IMR-90 (cell line): ENCODE results near the gene LPO. TPM values are rescaled to one million over a fixed set of nuclear protein-coding genes. Genes with fewer than 3 reads are reported as not detected.

Experiments used
- ATAC-seq: fragments of 200-7000 bp; cut with Tn5 transposase; 2 replicates; pipeline ENCODE4 v1.9.1; 2020; ENCODE audit warnings: low read depth, mild to moderate bottlenecking, moderate library complexity
- BruUV-seq: library from RNA; stranded (reverse); fragments of 400-500 nt; replicated peaks from 2 replicates; lab custom pipeline; 2021; lab: Mats Ljungman, UMichigan
- CTCF ChIA-PET: fragments of 300-600 bp; formaldehyde crosslinking; extraction: SDS; loops from one replicate; lab custom pipeline; 2021; ENCODE audit warnings: antibody characterized with exemption; lab: Yijun Ruan, JAX
- POLR2A ChIA-PET: fragments of 300-600 bp; sonication (Branson Sonifier 250); formaldehyde crosslinking; loops from one replicate; lab custom pipeline; 2022; ENCODE audit warnings: antibody characterized with exemption; ENCODE audit not compliant: unreplicated experiment; lab: Charles Lee
- DNase-seq: peaks from one replicate; pipeline ENCODE4 v3.0.0; 2013
- H2AFZ ChIP-seq: replicated peaks from 2 replicates; pipeline ENCODE3; 2013; ENCODE audit warnings: low read length, mild to moderate bottlenecking; ENCODE audit not compliant: poor library complexity
- H2AK5ac ChIP-seq: 2 replicates; pipeline ENCODE4 v1.6.1; 2013; ENCODE audit warnings: low read depth, low read length, inconsistent platforms
- H2AK9ac ChIP-seq: replicated peaks from 2 replicates; pipeline ENCODE3; 2013; ENCODE audit warnings: mild to moderate bottlenecking, low read depth, low read length, moderate library complexity; ENCODE audit not compliant: poor library complexity
- H2BK120ac ChIP-seq: 2 replicates; pipeline ENCODE4 v1.6.1; 2013; ENCODE audit warnings: low read depth, low read length, inconsistent platforms
- H2BK15ac ChIP-seq: 3 replicates; pipeline ENCODE4 v1.6.1; 2013; ENCODE audit warnings: low read depth, low read length, inconsistent platforms
- H2BK20ac ChIP-seq: 2 replicates; pipeline ENCODE4 v1.6.1; 2013; ENCODE audit warnings: low read depth, mild to moderate bottlenecking, inconsistent platforms, low read length, moderate library complexity
- H2BK5ac ChIP-seq: 2 replicates; pipeline ENCODE4 v1.6.1; 2013; ENCODE audit warnings: mild to moderate bottlenecking, low read depth, low read length, inconsistent platforms; ENCODE audit not compliant: poor library complexity, severe bottlenecking
- H3K14ac ChIP-seq: replicated peaks from 2 replicates; pipeline ENCODE4 v1.6.1; 2013; ENCODE audit warnings: low read depth, low read length, inconsistent platforms
- H3K18ac ChIP-seq: 2 replicates; pipeline ENCODE4 v1.6.1; 2013; ENCODE audit warnings: low read depth, low read length, control low read depth
- H3K23ac ChIP-seq: 2 replicates; pipeline ENCODE4 v1.6.1; 2013; ENCODE audit warnings: low read depth, low read length, inconsistent platforms
- H3K27ac ChIP-seq: 2 replicates; pipeline ENCODE4 v1.5.1; 2013; ENCODE audit warnings: mild to moderate bottlenecking, control low read depth, low read length; ENCODE audit not compliant: insufficient read depth
- H3K27me3 ChIP-seq: 2 replicates; pipeline ENCODE4 v1.6.1; 2013; ENCODE audit warnings: low read length; ENCODE audit not compliant: control insufficient read depth, insufficient read depth
- H3K36me3 ChIP-seq: 2 replicates; pipeline ENCODE4 v1.6.1; 2013; ENCODE audit warnings: low read length, mixed read lengths; ENCODE audit not compliant: control insufficient read depth, insufficient read depth
- H3K4ac ChIP-seq: 2 replicates; pipeline ENCODE4 v1.6.1; 2013; ENCODE audit warnings: low read depth, low read length, inconsistent platforms
- H3K4me1 ChIP-seq: 2 replicates; pipeline ENCODE4 v1.6.1; 2013; ENCODE audit warnings: low read length, mixed read lengths; ENCODE audit not compliant: control insufficient read depth, insufficient read depth
- H3K4me2 ChIP-seq: 2 replicates; pipeline ENCODE4 v1.6.1; 2013; ENCODE audit warnings: low read depth, mild to moderate bottlenecking, control low read depth, low read length, moderate library complexity
- H3K4me3 ChIP-seq: 2 replicates; pipeline ENCODE4 v1.5.1; 2013; ENCODE audit warnings: low read depth, mild to moderate bottlenecking, control low read depth, low read length, moderate library complexity; ENCODE audit not compliant: insufficient read depth
- H3K56ac ChIP-seq: 2 replicates; pipeline ENCODE4 v1.6.1; 2013; ENCODE audit warnings: low read length, inconsistent platforms; ENCODE audit not compliant: insufficient read depth; ENCODE audit errors: extremely low read depth
- H3K79me1 ChIP-seq, 2 experiments: 2 replicates each; pipeline ENCODE4 v1.6.1; 2013; ENCODE audit warnings: low read length in 2 of 2, inconsistent platforms in 1 of 2, low read depth in 1 of 2
- H3K9ac ChIP-seq: 2 replicates; pipeline ENCODE4 v1.6.1; 2013; ENCODE audit warnings: low read depth, low read length, control low read depth
- H3K9me1 ChIP-seq: 2 replicates; pipeline ENCODE4 v1.6.1; 2013; ENCODE audit warnings: low read length, inconsistent platforms; ENCODE audit not compliant: insufficient read depth
- H3K9me3 ChIP-seq: 2 replicates; pipeline ENCODE4 v1.6.1; 2013; ENCODE audit warnings: low read length; ENCODE audit not compliant: control insufficient read depth, insufficient read depth
- H4K20me1 ChIP-seq: 2 replicates; pipeline ENCODE4 v1.6.1; 2013; ENCODE audit warnings: low read length, inconsistent platforms; ENCODE audit not compliant: insufficient read depth
- H4K5ac ChIP-seq: 2 replicates; pipeline ENCODE4 v1.6.1; 2013; ENCODE audit warnings: mild to moderate bottlenecking, low read depth, low read length, control low read depth
- H4K8ac ChIP-seq, 2 experiments: 2 replicates each; pipeline ENCODE4 v1.6.1; 2013; ENCODE audit warnings: low read depth in 2 of 2, low read length in 2 of 2, control low read depth in 1 of 2, inconsistent platforms in 1 of 2
- H4K91ac ChIP-seq: 2 replicates; pipeline ENCODE4 v1.6.1; 2013; ENCODE audit warnings: low read depth, low read length, inconsistent platforms; ENCODE audit not compliant: insufficient read depth
- CEBPB ChIP-seq: IDR thresholded peaks from 2 replicates; pipeline ENCODE4 v1.6.1; 2012; ENCODE audit warnings: low read depth, low read length, improper control_type of control experiment
- FOS ChIP-seq: fragments of 150-350 bp; IDR thresholded peaks from 2 replicates; pipeline ENCODE4 v1.6.1; 2016; ENCODE audit warnings: low read depth, low read length
- MAFK ChIP-seq: IDR thresholded peaks from 2 replicates; pipeline ENCODE4 v1.6.1; 2012; ENCODE audit warnings: low read depth, low read length, improper control_type of control experiment
- MAZ ChIP-seq: IDR thresholded peaks from 2 replicates; pipeline ENCODE4 v1.6.1; 2012; ENCODE audit warnings: low read depth, mild to moderate bottlenecking, low read length, improper control_type of control experiment, moderate library complexity, borderline replicate concordance
- POLR2A ChIP-seq: IDR thresholded peaks from 2 replicates; pipeline ENCODE4 v1.6.1; 2012; ENCODE audit warnings: mild to moderate bottlenecking, low read depth, low read length
- WGBS, 2 experiments: methylation state at CpG; one replicate each; pipeline versions ENCODE4 v1.1.5 to v1.1.7; 2013; ENCODE audit warnings: missing lambda C conversion rate in 2 of 2; ENCODE audit not compliant: insufficient read length in 1 of 2; ENCODE audit errors: extremely low coverage in 2 of 2; 5-methylcytosine and 5-hydroxymethylcytosine counted together
- dilution Hi-C: fragments of 300-500 bp; cut with HindIII; formaldehyde crosslinking; loops from one replicate; pipeline ENCODE4 v1.14.3; 2018; ENCODE audit warnings: low sequenced_read_pairs; ENCODE audit not compliant: unreplicated experiment
- in situ Hi-C: fragments of 300-500 bp; cut with MboI; formaldehyde crosslinking; loops from 3 replicates; pipeline ENCODE4 v1.14.3; 2019; ENCODE audit warnings: low sequenced_read_pairs, inconsistent platforms, mixed read lengths
- intact Hi-C: fragments of 100-400 bp; cut with micrococcal nuclease; formaldehyde crosslinking; loops from 2 replicates; pipeline ENCODE4 v1.10.0; 2022
- polyA plus RNA-seq, 3 experiments: library from polyadenylated mRNA; depleted of rRNA; stranded (reverse); fragments of >200 nt; gene quantifications; 2 replicates each; pipeline ENCODE4 v1.2.3, GENCODE V29; 2012; ENCODE audit warnings: low replicate concordance in 1 of 3
- total RNA-seq: library from RNA; depleted of rRNA; stranded (reverse); fragments of >200 nt; gene quantifications from 2 replicates; pipeline ENCODE4 v1.2.3, GENCODE V29; 2012

LPO gene
- total and polyA plus RNA-seq, 2 of the 4 experiments (the other 2 are of a cell fraction): not detected

DNA sequence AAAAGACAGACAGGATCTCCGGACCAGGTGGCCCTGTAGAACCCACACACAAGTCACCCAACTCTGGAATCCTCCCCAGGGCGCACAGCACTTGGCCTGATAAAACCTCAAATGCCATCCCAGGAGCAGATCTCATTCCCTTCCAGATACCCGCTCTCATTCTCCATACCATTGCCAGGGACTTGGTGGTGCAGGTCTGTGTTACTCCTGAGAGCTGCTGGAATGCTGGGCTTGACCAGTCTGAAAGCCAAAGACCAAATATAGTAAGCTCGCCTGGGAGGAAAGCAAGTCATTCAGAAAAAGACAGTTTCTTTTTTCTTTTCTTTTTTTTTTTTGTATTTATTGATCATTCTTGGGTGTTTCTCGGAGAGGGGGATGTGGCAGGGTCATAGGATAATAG lies 30.0 kb upstream of the LPO start:
- CTCF ChIA-PET: interaction anchor here (0.6 kb wide), 1 partner anchor 274 kb away, joined by 6 read pairs; no protein-coding TSS in a partner anchor
- Histone ChIP-seq H3K9me3 (no peaks in the 10 kb centered on the region), H2BK20ac (no peak overlapping the region), H4K5ac (no peak overlapping the region), H3K14ac (no peak overlapping the region), H3K4ac (no peak overlapping the region), H3K79me1 (no peaks in the 10 kb centered on the region), H2AK5ac (no peak overlapping the region), H2AFZ (no peak overlapping the region), H4K91ac (no peak overlapping the region), H2AK9ac (no peak overlapping the region), H3K9me1 (no peaks in the 10 kb centered on the region), H2BK5ac (no peak overlapping the region), H2BK120ac (no peak overlapping the region), H2BK15ac (no peak overlapping the region), H3K4me1 (no peaks in the 10 kb centered on the region), H3K18ac (no peak overlapping the region), H3K9ac (no peak overlapping the region), H3K27ac (no peak overlapping the region), H3K4me3 (no peak overlapping the region), H3K56ac (no peak overlapping the region), H3K23ac (no peak overlapping the region), H3K36me3 (peaks cover 25% of the 10 kb centered on the region), H3K4me2 (no peak overlapping the region), H3K27me3 (no peaks in the 10 kb centered on the region), H4K20me1 (no peaks in the 10 kb centered on the region), H4K8ac (no peak overlapping the region)
- intact Hi-C loops: no loop called here
- BruUV-seq: no TSS peak
- WGBS, 2 experiments: no CpG with 5 or more reads among the region's 5 CpGs
- in situ Hi-C loops: no loop called here
- DNase-seq: no peak
- dilution Hi-C loops: no loop called here
- TF ChIP-seq CEBPB (no peak), FOS (no peak), MAZ (no peak), MAFK (no peak), POLR2A (no peak)
- POLR2A ChIA-PET: no interaction called here
- no peak for ATAC-seq
